Mesothelial cell of epicardium (in vitro differentiated cells): ENCODE data around the gene TBC1D23. TPM values are rescaled to one million over a fixed set of nuclear protein-coding genes. Genes with fewer than 3 reads are reported as not detected.
A peak's percentile ranks its signal among the peaks of the same experiment; 100 is the strongest.

ENCODE experiments used
- DNase-seq, 2 experiments: peaks; one replicate each; pipeline ENCODE4 v3.0.0; 2021; ENCODE audit warnings: low spot score in 2 of 2; ENCODE audit not compliant: unreplicated experiment in 2 of 2
- H3K27ac Mint-ChIP-seq: 2 replicates; pipeline ENCODE4 v1.8.0; 2021; ENCODE audit warnings: mixed read lengths
- H3K27me3 Mint-ChIP-seq: 2 replicates; pipeline ENCODE4 v1.8.0; 2021; ENCODE audit warnings: low read depth, mixed read lengths
- H3K36me3 Mint-ChIP-seq: 2 replicates; pipeline ENCODE4 v1.8.0; 2021; ENCODE audit warnings: mixed read lengths
- H3K4me1 Mint-ChIP-seq: 2 replicates; pipeline ENCODE4 v1.8.0; 2021; ENCODE audit warnings: mixed read lengths
- H3K4me3 Mint-ChIP-seq: 2 replicates; pipeline ENCODE4 v1.8.0; 2021; ENCODE audit warnings: mild to moderate bottlenecking, moderate library complexity, mixed read lengths
- H3K9me3 Mint-ChIP-seq: 2 replicates; pipeline ENCODE4 v1.8.0; 2021; ENCODE audit warnings: mixed read lengths
- total RNA-seq: library from RNA; stranded (reverse); gene quantifications from 3 replicates; pipeline ENCODE4 v1.2.1, GENCODE V29; 2021
- TF ChIP-seq, protein P1 (sequence below): fragments of 200-600 bp; sonication (generic); IDR thresholded peaks from one replicate; pipeline ENCODE4 v1.5.0; 2021; ENCODE audit warnings: antibody characterized with exemption; ENCODE audit not compliant: unreplicated experiment

Gene TBC1D23
- 31.6 to 34.0 TPM (median 32.7 TPM) in 3 replicates for total RNA-seq

DNA sequence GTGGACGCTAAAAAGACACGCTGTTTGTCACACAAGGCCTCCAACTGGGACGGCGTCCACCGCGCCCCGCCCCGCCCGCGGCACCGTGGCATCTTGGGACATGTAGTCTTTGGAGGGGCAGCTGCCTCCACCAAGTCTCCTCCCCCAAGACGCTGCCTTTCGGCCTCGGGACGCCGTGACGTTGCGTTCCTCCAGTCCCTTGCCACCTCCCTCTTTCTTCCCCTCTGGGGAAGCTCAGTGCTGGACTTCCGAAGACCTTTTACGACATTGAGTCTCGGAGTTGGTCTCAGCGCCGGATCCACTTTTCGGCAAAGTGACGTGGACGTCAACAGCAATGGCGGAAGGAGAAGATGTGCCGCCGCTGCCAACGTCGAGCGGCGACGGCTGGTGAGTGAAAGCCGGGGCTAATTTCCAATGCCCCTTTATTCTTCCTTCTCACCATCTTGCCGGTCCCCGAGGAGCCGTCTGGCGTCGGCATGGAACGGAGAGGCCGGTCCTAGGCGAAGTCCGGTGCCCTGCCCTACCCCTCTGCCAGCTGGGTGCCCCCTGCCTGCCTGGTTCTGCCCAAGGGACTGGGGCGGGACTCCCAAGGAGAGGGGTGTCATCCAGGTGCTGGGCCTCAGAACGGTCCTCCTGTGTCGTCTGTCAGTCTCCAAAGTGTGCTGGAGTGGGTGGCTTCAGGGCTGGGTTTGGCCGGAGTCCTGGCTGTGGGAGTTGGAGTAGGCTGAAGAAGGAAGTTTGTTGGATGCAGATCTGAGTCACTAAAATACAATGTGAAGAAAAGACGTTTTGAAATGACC, at the start of gene TBC1D23:
Gene TBC1D23, plus strand, starts transcription at position 308 of the 800 bp plus-strand sequence. Its CDS starts 27 bp downstream, at position 335.
- Mint-ChIP-seq H3K27me3 (no peaks in the 10 kb centered on the region), H3K36me3 (no peaks in the 10 kb centered on the region), H3K27ac (peak within 1 kb of the TSS; percentile 99), H3K4me3 (peak within 1 kb of the TSS; percentile 95), H3K4me1 (peaks cover 52% of the 10 kb centered on the region), H3K9me3 (no peaks in the 10 kb centered on the region)
- TF ChIP-seq, protein P1, sequence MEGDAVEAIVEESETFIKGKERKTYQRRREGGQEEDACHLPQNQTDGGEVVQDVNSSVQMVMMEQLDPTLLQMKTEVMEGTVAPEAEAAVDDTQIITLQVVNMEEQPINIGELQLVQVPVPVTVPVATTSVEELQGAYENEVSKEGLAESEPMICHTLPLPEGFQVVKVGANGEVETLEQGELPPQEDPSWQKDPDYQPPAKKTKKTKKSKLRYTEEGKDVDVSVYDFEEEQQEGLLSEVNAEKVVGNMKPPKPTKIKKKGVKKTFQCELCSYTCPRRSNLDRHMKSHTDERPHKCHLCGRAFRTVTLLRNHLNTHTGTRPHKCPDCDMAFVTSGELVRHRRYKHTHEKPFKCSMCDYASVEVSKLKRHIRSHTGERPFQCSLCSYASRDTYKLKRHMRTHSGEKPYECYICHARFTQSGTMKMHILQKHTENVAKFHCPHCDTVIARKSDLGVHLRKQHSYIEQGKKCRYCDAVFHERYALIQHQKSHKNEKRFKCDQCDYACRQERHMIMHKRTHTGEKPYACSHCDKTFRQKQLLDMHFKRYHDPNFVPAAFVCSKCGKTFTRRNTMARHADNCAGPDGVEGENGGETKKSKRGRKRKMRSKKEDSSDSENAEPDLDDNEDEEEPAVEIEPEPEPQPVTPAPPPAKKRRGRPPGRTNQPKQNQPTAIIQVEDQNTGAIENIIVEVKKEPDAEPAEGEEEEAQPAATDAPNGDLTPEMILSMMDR: no peak
- peak; percentile 90 to 93 for DNase-seq

DNA sequence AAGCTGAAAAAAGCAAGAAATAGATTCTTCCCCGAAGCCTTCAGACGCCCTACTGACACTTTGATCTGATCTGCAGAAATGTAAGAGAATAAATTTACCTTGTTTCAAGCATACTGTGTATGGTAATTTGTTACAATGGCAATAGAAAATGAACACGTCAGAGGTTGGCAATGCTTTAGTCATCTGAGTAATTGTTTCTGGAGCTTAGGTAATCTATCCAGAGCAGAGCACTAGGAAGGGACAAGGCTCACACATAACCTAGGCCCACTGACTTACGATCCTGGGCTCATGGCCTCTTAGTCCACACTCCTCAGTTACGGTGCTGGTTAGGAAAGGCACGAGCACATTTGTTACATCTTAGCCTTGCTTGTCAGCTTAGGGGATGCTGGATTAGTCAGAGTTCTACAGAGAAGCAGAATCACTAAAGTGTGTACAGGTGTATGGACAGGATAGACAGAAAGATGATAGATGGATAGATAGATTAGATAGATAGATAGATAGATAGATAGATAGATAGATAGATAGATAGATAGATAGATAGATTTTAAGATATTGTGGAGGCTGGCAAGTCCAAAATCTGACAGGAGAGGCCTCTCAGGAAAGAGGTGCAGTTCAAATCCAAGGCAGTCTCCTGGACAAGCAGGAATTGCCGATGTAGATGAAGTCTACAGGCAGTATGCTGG, 46.8 kb upstream of the TBC1D23 start:
- H3K4me3 Mint-ChIP-seq: no peak overlapping the region
- peaks cover 8% of the 10 kb centered on the region for H3K9me3 Mint-ChIP-seq
- H3K4me1 Mint-ChIP-seq: peaks cover 11% of the 10 kb centered on the region
- no peaks in the 10 kb centered on the region for H3K27me3 Mint-ChIP-seq
- no peak for DNase-seq
- peaks cover 2% of the 10 kb centered on the region for H3K36me3 Mint-ChIP-seq
- H3K27ac Mint-ChIP-seq: no peak overlapping the region
- TF ChIP-seq, protein P1: no peak

DNA sequence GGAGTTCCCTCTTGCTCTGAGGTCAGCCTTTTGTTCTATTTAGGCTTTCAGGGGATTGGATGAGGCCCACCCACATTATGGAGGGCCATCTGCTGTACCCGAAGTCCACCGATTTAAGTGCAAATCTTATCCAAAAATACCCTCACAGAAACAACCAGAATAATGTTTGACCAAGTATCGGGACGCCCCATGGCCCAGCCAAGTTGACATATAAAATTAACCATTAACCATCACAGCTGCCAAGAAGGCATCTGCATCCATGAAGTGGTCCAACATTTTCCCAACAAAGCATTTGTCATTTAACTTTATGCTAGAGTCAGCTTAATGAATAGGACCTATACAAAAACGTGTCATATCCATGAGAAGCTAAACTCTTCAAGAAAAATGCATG, 46.2 kb upstream of the TBC1D23 start:
- Mint-ChIP-seq H3K9me3 (peaks cover 13% of the 10 kb centered on the region), H3K27ac (no peak overlapping the region), H3K27me3 (no peaks in the 10 kb centered on the region), H3K4me1 (peaks cover 11% of the 10 kb centered on the region), H3K4me3 (no peak overlapping the region), H3K36me3 (peaks cover 7% of the 10 kb centered on the region)
- TF ChIP-seq, protein P1: no peak
- no peak for DNase-seq

DNA sequence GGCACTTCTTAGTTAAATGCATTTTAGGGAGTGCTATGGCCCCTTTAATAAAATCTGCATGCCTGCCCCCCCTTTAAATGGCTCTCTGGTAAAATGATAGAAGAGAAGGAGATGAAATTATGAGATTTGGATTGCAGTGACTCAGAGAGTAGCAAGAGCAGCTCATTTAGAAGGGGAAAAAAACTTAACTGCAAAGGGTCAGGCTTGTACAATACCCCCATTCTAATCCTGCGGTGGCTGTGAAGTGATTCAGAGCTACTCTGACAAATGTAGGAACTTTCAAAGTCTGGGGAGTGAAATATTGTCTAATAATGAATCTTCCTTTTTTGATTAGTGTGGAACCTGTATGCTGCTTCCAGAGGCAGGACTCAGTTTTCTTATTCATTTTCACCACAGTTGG, 44.1 kb upstream of the TBC1D23 start:
- H3K27ac Mint-ChIP-seq: no peak overlapping the region
- no peaks in the 10 kb centered on the region for H3K27me3 Mint-ChIP-seq
- peaks cover 13% of the 10 kb centered on the region for H3K36me3 Mint-ChIP-seq
- no peak for DNase-seq
- H3K4me1 Mint-ChIP-seq: peaks cover 5% of the 10 kb centered on the region
- TF ChIP-seq, protein P1: no peak
- H3K9me3 Mint-ChIP-seq: peaks cover 22% of the 10 kb centered on the region
- no peak overlapping the region for H3K4me3 Mint-ChIP-seq

DNA sequence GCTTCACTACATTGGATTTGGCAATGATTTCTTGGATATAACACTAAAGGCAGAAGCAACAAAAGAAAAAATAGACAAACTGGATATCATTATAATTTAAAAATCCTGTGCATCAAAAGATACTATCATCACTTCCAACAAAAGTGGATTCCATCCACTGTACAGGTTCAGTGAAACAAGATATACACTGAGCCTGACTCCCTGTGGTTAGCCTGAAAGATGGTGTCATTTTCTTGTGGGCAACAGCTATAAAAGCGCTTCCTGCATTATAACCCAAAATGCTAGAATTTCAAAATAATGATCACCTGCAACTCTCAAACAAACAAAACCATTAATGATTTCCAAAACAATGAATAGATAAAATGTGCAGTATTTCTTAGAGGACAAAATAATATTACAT, 39.6 kb upstream of the TBC1D23 start:
- Mint-ChIP-seq H3K9me3 (peaks cover 22% of the 10 kb centered on the region), H3K36me3 (peaks cover 13% of the 10 kb centered on the region), H3K27ac (no peak overlapping the region), H3K4me1 (peaks cover 10% of the 10 kb centered on the region), H3K27me3 (no peaks in the 10 kb centered on the region), H3K4me3 (no peak overlapping the region)
- TF ChIP-seq, protein P1: no peak
- no peak for DNase-seq
